ENCODE data around the gene SLC35A3.

The SLC35A3 gene

GRCh38 chr1:100077531-100077930 is 107.7 kb downstream of the SLC35A3 start:
- DNase-seq: no peak

- no peak for DNase-seq
Measured at GRCh38 chr1:100080331-100080730, 110.5 kb downstream of the SLC35A3 start.

Measured in NCI-H524 (cell line).